Endothelial cell (in vitro differentiated cells): ENCODE measurements around the gene CYTH4. TPM values are rescaled to one million over a fixed set of nuclear protein-coding genes. Genes with fewer than 3 reads are reported as not detected.

Experiments used
- DNase-seq: peaks from one replicate; pipeline ENCODE4 v3.0.0; 2021; ENCODE audit warnings: low spot score
- H3K27ac Mint-ChIP-seq: one replicate; pipeline ENCODE4 v1.8.0; 2021; ENCODE audit warnings: mixed read lengths, inconsistent platforms; ENCODE audit not compliant: unreplicated experiment
- H3K27me3 Mint-ChIP-seq: one replicate; pipeline ENCODE4 v1.8.0; 2021; ENCODE audit warnings: mild to moderate bottlenecking, moderate library complexity, mixed read lengths, inconsistent platforms; ENCODE audit not compliant: unreplicated experiment
- H3K36me3 Mint-ChIP-seq: one replicate; pipeline ENCODE4 v1.8.0; 2021; ENCODE audit warnings: mild to moderate bottlenecking, low read depth, mixed read lengths, inconsistent platforms; ENCODE audit not compliant: unreplicated experiment
- H3K4me1 Mint-ChIP-seq: one replicate; pipeline ENCODE4 v1.8.0; 2021; ENCODE audit warnings: mild to moderate bottlenecking, mixed read lengths, inconsistent platforms; ENCODE audit not compliant: unreplicated experiment
- H3K4me3 Mint-ChIP-seq: one replicate; pipeline ENCODE4 v1.8.0; 2021; ENCODE audit warnings: mild to moderate bottlenecking, mixed read lengths, inconsistent platforms; ENCODE audit not compliant: unreplicated experiment
- H3K9me3 Mint-ChIP-seq: one replicate; pipeline ENCODE4 v1.8.0; 2021; ENCODE audit warnings: mixed read lengths, inconsistent platforms; ENCODE audit not compliant: unreplicated experiment
- CTCF ChIP-seq: fragments of 200-600 bp; sonication (generic); IDR thresholded peaks from one replicate; pipeline ENCODE4 v1.5.0; 2021; ENCODE audit warnings: antibody characterized with exemption; ENCODE audit not compliant: unreplicated experiment
- total RNA-seq: library from RNA; stranded (reverse); fragmentation: NEBNext Ultra II Directional; extraction: Animal tissue kit (Norgen Biotek cat#: 25700); gene quantifications from one replicate; pipeline ENCODE4 v1.2.1, GENCODE V29; 2021; ENCODE audit not compliant: unreplicated experiment

Gene CYTH4
- total RNA-seq, 1 donor from 2014 or later = 0.33 TPM

- no peaks in the 10 kb centered on the region for H3K36me3 Mint-ChIP-seq
- no peaks in the 10 kb centered on the region for H3K9me3 Mint-ChIP-seq
- DNase-seq = no peak
- peaks cover 17% of the 10 kb centered on the region for H3K4me1 Mint-ChIP-seq
- peaks cover 7% of the 10 kb centered on the region for H3K27me3 Mint-ChIP-seq
- TF ChIP-seq CTCF = no peak
- no peak overlapping the region for H3K4me3 Mint-ChIP-seq
- no peak overlapping the region for H3K27ac Mint-ChIP-seq
These were observed 26.3 kb downstream of the CYTH4 start for GRCh38 chr22:37308385-37309200.

GRCh38 chr22:37309211-37310074 is 27.1 kb downstream of the CYTH4 start:
- Mint-ChIP-seq H3K27me3 (peaks cover 4% of the 10 kb centered on the region), H3K4me3 (no peak overlapping the region), H3K4me1 (peaks cover 20% of the 10 kb centered on the region), H3K9me3 (no peaks in the 10 kb centered on the region), H3K36me3 (no peaks in the 10 kb centered on the region), H3K27ac (no peak overlapping the region)
- no peak for DNase-seq
- no peak for TF ChIP-seq CTCF

GRCh38 chr22:37310075-37310606 is 27.8 kb downstream of the CYTH4 start:
- H3K4me3 Mint-ChIP-seq = no peak overlapping the region
- peaks cover 4% of the 10 kb centered on the region for H3K27me3 Mint-ChIP-seq
- H3K4me1 Mint-ChIP-seq = peaks cover 20% of the 10 kb centered on the region
- no peaks in the 10 kb centered on the region for H3K9me3 Mint-ChIP-seq
- no peak overlapping the region for H3K27ac Mint-ChIP-seq
- no peaks in the 10 kb centered on the region for H3K36me3 Mint-ChIP-seq
- no peak for DNase-seq
- TF ChIP-seq CTCF = no peak

GRCh38 chr22:37310815-37311595 is 28.7 kb downstream of the CYTH4 start:
- no peak for DNase-seq
- Mint-ChIP-seq H3K27me3 (peaks cover 4% of the 10 kb centered on the region), H3K9me3 (no peaks in the 10 kb centered on the region), H3K4me1 (peaks cover 20% of the 10 kb centered on the region), H3K36me3 (no peaks in the 10 kb centered on the region), H3K4me3 (no peak overlapping the region), H3K27ac (no peak overlapping the region)
- no peak for TF ChIP-seq CTCF
